Activated CD4-positive, alpha-beta T cell treated with anti-CD3 and anti-CD28 coated beads, Interleukin-2, Interleukin-4, amounts not matched to agents 100 ng/mL and 50 ng/mL, durations not matched to agents 16 hours and 8 hours (primary cell): ENCODE data around the gene NCAM1.
"Not testable (repeated sequence)": the region's sequence is repeated elsewhere in the genome, so short reads cannot be mapped to it uniquely, and the experiment has no call there.

Experiments used
- DNase-seq: peaks from one replicate; pipeline ENCODE4 v3.0.0-alpha.2; 2020; ENCODE audit warnings: low spot score

Gene NCAM1

DNA sequence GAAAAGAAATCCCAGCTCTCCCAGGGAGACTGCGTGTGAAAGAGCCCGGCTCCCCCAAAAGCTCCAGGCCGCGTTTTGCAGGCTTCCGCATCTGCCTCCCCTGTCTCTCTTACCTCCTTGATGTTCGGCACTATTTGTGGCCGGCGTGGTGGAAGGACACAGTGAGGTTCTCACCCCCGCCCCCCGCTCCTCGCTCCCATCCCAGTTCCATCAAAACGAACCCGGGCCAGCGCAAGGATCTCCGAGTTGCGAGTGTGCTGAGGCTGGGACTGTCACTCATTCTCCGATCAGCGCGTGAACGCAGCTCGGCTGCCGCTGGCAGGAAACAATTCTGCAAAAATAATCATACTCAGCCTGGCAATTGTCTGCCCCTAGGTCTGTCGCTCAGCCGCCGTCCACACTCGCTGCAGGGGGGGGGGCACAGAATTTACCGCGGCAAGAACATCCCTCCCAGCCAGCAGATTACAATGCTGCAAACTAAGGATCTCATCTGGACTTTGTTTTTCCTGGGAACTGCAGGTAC is at the start of gene NCAM1:
Gene NCAM1 (plus strand): TSS at position 275 of the 523 bp plus-strand sequence.
- DNase-seq = peak; percentile 4

DNA sequence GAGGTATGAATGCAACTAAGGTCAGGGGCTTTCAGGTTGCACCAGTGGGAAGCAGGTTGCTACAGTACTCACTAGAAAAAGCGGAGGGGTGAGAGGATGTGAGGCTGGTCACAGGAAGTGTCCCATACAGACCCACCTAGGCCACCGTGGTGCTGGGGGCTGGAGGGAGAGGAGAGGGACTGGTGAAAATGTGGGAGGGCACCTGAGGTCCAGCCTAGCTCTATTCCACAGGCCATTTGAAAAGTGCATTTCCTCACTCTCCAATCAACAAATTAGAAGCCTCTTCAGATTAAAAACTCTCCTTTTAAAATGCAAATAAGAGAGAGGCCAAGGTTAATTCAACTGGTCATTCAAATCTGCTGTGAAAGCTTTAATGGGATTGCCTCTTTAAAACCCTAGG is 38.6 kb upstream of the NCAM1 start:
- no peak for DNase-seq

- DNase-seq = not testable (repeated sequence)
These were observed 36.4 kb upstream of the NCAM1 start for GRCh38 chr11:112924836-112925235.

- DNase-seq = no peak
These were observed 35.5 kb upstream of the NCAM1 start for GRCh38 chr11:112925516-112926310.

- DNase-seq = no peak
These were observed 33.1 kb upstream of the NCAM1 start for GRCh38 chr11:112928136-112928535.

GRCh38 chr11:112929432-112929831 is 31.8 kb upstream of the NCAM1 start:
- no peak for DNase-seq

- no peak for DNase-seq
These were observed 29.5 kb upstream of the NCAM1 start for GRCh38 chr11:112931703-112932102.

DNA sequence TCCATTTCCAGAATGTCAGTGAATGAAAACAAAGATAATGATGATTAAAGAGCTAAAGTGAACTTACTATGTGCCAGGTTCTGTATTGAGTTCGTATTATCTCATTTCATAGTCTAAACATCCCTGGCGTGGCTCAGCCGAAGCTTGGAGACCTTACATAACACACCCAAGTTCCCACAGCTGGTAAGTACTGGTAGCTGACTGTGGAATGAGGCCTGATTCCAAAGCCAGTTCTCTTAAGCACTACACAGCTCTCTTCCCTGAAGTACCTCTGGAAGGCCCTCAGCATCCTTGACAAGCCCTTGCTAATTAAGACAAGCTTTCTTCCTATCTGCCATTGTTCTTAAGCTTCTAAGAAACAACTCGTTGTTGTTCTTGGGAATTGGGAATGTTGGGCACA is 28.6 kb upstream of the NCAM1 start:
- DNase-seq = no peak

- no peak for DNase-seq
These were observed 27.2 kb upstream of the NCAM1 start for GRCh38 chr11:112933970-112934369.

DNA sequence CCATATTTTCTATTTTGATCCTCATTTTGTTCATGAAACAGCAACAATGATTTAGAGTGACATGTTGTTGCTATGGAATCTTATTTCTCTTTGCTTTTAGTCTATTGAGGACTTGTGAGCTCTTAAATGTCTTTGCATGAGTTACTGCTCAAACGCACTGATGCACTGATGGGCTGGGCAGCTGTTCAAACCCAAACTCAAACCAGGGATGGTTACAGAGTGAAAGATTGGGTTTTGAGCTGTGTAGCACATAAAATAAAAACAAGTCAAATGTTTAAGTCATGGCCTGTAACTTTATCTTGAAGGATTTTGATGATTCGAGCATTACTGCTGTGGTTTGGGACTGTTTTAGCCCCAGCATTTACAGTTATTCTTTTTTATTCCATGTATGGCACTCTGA is 20.1 kb upstream of the NCAM1 start:
- no peak for DNase-seq

GRCh38 chr11:112942966-112943643 is 18.1 kb upstream of the NCAM1 start:
- DNase-seq = no peak

- no peak for DNase-seq
These were observed 14.4 kb upstream of the NCAM1 start for GRCh38 chr11:112946866-112947265.

DNA sequence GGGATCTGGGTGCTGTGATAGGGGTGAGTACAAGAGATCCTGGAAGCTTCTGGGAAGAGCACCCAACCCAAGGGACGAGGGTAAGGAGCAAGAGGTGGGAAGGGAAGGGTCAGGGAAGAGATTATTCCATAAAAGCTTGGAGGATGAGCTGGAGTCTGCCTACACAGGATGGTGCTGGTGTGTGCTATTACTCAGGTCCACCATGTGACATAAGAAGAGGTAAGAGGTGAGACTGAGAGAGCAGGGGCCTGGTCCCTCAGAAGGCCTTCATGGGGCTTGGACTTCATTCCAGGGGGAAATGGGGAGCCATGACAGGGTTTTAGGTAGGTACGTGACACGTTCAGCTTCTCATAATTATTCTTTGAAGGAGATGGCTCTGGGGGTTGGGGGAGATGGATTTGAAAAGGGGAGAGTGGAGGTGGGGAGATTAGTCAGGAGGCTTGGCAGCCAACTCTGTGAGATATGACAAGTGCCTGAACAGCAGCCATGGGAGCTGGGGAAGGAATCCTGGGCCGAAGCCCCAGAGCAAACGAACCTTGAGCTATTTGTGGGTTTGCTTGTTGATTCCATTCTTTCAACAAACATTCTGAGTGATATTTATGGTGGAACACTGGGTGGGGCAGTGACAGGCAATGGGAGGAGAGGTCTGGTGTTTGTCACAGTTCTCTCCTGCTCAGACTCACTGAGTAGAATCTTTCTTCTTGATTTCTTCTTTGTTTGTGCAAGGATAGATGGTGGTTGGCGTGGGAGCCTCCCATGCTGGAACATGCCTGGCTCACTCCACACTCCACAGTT is 11.2 kb upstream of the NCAM1 start:
- DNase-seq = no peak

GRCh38 chr11:112958670-112959069 is 2.5 kb upstream of the NCAM1 start:
- DNase-seq = no peak

DNA sequence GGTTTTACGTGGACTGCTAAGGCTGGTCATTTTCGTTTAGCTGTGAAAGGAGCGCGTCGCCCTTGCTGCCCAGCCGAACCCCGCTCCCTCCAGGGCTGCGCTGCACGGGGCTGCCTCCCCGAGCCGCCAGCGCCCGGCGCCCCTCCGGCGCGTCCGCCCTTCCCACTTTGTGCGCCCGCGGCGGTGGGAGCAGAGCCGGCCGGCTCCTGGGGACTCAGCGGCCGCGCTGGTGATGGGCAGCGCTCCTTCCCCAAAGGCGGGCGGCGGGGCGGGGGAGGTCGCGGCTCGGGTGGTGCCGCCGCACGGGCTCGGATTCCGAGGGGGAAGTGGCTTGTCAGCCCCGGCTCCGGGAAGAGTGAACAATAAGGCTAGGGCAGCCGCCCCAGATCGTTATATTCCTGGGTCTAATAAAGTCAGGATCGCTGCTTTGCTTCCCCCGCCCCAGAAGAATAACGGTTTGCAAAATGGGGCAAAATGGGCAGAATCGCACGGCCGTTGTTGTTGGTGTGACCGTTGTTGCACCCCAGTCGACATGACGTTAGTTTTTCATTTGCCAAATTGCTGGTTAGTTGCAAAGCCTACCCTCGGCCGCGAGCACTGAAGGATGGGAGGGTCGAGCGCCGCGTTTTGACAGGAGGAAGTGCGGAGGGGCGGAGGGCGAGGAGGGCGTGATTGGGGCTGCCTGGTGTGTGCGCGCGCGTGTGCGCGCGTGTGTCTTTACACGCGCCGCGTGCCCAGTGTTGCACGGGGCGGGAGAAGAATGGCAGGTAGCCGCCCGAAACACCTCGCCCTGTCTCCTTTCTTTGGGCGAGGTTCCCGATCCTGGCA is 745 bp downstream of the NCAM1 start:
- no peak for DNase-seq

DNA sequence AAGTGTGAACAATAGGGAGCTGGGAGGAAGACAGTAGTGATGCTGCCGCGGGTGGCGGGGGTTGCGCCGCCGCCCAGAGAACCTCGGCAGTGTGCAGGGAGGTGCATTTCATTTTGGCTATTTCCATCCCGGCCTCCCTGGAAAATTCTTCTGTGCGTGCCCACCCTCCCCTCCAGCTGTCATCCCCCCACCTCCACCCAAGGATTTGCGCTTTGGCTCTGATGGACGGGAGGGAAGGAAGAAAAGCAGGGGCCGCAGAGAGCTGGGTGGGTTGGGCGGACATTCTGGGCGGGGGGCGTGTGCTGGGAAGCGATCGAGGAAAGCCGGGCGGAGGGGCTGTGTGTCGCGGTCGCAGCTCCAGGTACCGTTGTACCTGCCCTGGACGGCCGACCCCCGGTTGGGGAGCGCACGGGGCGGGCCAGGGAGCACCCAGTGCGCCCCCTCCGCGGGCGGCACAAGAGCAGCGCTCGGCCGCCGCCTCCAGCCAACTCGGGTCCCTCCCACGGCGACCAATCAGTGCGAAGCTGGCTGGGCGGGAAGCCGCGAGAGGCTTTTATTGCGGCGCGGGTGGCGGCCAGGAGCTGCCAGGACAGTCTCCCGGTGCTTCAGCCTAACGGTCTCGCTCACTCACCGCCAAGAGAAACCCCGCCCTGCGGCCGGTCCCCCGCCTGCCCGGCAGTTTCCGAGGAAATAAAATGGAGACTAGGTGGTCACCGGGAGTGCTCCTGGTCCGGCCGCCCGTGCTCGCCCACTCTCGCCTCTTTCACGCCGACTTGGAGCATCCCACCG is 1.6 kb downstream of the NCAM1 start:
- no peak for DNase-seq

DNA sequence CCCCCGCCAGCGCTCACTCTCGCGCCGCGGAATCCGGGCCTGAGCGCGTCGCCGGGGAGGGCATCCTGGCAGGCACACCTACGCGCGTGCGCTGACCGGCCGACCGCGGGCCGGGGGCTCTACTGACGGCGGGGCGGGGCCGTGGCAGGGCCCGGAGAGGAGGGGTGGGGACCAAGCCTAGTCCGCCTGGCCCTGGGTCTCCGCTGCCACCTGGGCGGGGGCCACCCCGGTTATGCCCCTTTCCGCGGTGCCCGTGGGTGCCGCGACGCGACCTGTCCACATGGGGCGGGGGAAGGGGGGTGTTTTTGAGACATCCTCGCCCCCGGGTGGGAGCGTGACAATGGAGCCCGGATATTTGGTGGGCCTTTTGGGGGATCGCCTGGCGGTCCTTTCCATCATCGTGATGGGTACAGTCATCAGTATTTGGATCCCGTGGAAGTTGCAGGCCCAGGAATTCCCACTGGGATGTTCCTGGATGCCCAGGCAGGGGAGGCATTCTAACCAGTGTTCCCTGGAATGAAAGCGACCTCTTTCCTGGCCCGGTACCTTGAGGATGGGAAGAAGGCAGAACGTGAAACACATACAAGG is 2.2 kb downstream of the NCAM1 start:
- no peak for DNase-seq

DNA sequence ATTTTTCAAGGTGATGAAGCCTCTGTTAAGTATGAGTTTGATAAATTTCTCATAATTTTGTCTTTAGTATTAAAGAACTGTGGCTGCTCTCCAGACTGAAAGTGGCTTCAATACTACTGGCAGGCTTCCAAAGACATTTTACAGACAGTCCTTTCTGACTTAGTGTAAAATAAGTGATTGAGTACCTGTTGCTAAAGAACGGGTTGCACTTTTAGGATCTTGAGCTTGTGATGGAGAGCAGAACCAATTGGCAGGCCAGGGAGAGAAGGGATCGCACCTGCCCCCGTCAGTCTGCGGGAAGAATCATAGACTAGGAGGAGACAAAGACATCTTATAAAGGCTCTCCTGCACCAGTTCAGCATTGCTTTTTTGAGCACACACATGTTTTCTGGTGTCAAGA is 4.4 kb downstream of the NCAM1 start:
- DNase-seq = no peak

GRCh38 chr11:112966561-112966960 is 5.3 kb downstream of the NCAM1 start:
- DNase-seq = no peak

DNA sequence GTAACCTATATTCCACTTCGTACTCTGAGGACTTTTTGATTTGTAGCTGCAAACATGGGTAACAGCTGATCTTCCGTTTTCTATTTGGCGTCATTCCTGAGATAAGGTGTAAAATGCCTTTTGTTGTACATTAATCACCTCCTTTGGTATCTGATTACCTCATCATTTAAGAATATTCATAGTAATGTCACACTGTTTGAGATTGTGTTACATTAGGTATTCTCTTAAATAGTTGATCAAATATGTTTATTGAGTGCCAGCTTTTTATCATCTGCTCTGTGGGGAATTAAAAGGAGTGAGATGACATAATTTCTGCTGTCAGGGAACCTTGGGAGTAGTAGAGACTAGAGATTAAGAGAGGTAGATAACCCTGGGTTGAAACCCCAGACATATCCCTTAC is 5.9 kb downstream of the NCAM1 start:
- no peak for DNase-seq
